NB4 (cell line): ENCODE results near the gene TANGO6.

Experiments
- CTCF ChIP-seq: IDR thresholded peaks from one replicate; pipeline ENCODE4 v1.5.1; 2012; ENCODE audit warnings: low read depth, low read length
- MAX ChIP-seq: IDR thresholded peaks from 2 replicates; pipeline ENCODE4 v1.6.1; 2011; ENCODE audit warnings: low read depth, low read length
- POLR2A ChIP-seq: IDR thresholded peaks from 2 replicates; pipeline ENCODE4 v1.6.1; 2011; ENCODE audit warnings: mild to moderate bottlenecking; ENCODE audit not compliant: insufficient read length; ENCODE audit errors: extremely low read depth

GRCh38 chr16:68850481-68850880 lies 7.2 kb downstream of the TANGO6 start:
- TF ChIP-seq CTCF, result no peak
- TF ChIP-seq POLR2A, result no peak
- no peak for TF ChIP-seq MAX
